NOMO-1 treated with DMSO at 0.1 percent for 48 hours (cell line): ENCODE results near the gene CLIC5.

Experiments
- DNase-seq: peaks from one replicate; lab custom pipeline; 2025; ENCODE audit not compliant: unreplicated experiment; lab: John Stamatoyannopoulos, UW

Gene CLIC5

GRCh38 chr6:45855642-45856394, 159.8 kb downstream of the CLIC5 start:
- no peak for DNase-seq

DNA sequence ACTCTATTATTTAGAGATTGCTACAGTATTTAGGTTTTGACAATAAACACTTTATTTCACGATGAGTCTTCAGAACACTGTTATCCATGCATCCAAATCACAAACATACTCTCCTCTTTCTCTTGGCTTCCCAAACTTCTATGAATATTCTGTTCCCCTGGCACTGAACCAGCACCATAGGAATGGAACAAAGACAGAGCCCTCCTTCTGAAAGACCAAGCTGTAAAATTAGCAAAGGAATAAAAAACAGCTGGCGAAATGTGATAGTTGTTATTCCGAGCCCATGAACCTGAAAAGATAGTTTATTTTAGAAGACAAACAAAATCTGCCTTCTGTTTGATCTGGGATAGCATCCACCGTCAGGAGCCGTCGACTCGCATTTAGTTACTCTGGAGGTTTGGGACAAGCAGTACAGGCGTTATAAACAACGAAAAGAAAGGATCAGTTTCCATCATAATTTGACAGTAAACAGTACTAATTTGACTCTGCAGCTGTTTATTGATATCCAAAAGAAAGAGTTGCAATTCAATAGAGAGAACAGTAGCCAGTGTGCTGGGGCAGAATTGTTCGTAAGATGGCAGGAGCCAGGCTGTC, 161.4 kb downstream of the CLIC5 start:
- no peak for DNase-seq

- DNase-seq, result no peak
Measured at GRCh38 chr6:45851034-45851400, 164.6 kb downstream of the CLIC5 start.

- no peak for DNase-seq
Measured at GRCh38 chr6:45850378-45851033, 165.2 kb downstream of the CLIC5 start.

- DNase-seq, result no peak
Measured at GRCh38 chr6:45845567-45845966, 170.1 kb downstream of the CLIC5 start.

- no peak for DNase-seq
Measured at GRCh38 chr6:45844986-45845385, 170.7 kb downstream of the CLIC5 start.

GRCh38 chr6:45843848-45844521, 171.7 kb downstream of the CLIC5 start:
- no peak for DNase-seq

DNA sequence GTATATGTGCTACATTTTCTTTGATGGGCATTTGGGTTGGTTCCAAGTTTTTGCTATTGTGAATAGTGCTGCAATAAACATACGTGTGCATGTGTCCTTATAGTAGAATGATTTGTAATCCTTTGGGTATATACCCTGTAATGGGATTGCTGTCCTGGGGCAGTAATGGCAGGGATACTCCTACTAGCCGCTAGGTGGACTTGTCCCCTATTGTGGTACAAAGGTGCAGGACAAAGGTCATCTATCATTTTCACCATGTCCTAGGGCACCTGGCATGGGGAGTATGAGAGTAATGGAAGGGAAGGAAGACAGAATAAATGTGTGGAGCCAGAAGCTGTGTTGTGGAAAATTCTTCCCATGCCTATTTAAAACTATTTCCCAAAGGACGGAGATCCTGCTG, 174.6 kb downstream of the CLIC5 start:
- DNase-seq, result no peak

DNA sequence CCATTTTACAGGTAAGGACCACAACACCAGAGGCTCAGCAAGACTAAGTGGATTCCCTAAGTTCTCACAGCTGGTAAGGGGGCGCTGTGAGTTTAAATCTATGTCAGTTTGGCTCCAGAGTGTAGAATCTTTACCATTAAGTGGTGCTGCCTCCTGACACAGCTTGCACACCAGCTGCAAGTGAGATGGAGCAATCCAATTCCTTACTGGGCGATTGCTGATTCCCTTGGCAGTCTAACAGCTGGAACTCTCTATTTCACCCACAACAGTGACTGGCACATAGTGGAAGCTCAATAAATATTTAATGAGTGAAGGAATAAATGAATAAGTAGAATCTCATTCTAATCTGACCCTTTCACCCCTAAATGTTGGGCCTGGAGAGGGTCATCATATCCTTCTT, 176.7 kb downstream of the CLIC5 start:
- no peak for DNase-seq

DNA sequence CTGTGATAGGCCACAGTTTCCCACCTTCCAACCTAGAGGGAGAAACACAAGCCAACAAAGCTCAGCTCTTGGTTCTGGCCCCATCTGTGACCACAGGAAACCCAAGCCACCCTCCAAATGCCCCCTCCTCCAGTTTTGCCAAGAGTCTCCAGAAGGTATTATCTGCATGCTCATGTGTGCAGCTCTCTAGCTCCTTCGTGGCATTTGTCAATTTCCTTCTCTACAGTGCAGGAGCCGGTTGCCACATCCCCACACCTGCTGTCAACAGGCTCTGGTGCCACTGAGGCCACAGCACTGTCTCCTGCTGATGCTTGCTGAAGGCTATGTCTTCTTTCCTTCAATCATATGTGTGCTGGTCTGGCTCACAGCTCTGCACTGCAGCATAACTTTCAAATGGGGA, 177.2 kb downstream of the CLIC5 start:
- DNase-seq, result no peak

- no peak for DNase-seq
Measured at GRCh38 chr6:45837541-45838200, 178.0 kb downstream of the CLIC5 start.

- no peak for DNase-seq
Measured at GRCh38 chr6:45836984-45837383, 178.7 kb downstream of the CLIC5 start.

- DNase-seq, result no peak
Measured at GRCh38 chr6:45836438-45836824, 179.2 kb downstream of the CLIC5 start.

DNA sequence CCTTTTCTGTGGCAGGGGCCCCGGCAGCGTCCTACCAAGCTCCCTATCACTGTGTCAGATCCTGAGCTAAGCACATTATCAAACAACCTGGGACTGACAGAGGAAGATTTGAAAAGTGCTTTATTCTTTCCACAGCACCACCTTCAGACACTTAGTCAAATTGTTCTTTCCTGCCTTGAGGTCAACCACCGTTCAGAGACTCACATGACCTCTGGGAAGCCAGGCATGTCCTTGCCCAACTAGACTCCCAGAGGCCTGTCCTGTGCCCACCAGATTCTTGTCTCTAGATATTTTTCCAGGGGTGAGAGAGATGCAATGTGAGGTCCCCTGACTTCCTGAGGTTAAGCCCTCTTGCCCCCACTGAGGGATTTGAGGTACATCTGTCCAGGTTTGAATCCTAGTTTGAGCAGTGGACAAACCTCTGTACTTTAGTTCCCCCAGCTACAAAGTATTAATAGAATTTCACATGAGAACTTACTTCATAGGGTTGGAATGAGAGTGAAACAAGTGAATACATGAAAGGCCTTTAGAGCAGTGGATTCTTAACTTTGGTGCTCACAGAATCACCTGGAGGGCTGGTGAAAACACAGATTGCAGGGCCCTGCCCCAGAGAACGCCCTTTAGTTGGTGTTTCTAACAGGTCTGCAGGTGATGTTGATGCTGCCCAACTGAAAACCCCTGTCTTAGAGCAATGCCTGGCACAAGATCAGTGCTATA, 179.8 kb downstream of the CLIC5 start:
- DNase-seq, result no peak

GRCh38 chr6:45832063-45832462, 183.6 kb downstream of the CLIC5 start:
- no peak for DNase-seq
